HCT116 (cell line): ENCODE data around the gene C15orf40. TPM values are rescaled to one million over a fixed set of nuclear protein-coding genes. Genes with fewer than 3 reads are reported as not detected.

Source experiments
- ATAC-seq: fragments of 200-7000 bp; cut with Tn5 transposase; 2 replicates; pipeline ENCODE4 v1.9.1; 2020; ENCODE audit warnings: mild to moderate bottlenecking, moderate library complexity
- BruUV-seq: library from RNA; stranded (reverse); fragments of 400-500 nt; replicated peaks from 2 replicates; lab custom pipeline; 2021; lab: Mats Ljungman, UMichigan
- CTCF ChIA-PET: fragments of 300-600 bp; sonication (Branson Sonifier 250); formaldehyde crosslinking; loops from one replicate; lab custom pipeline; 2021; ENCODE audit warnings: antibody characterized with exemption; lab: Charles Lee
- POLR2A ChIA-PET: fragments of 300-600, 350-600 bp; sonication (Branson Sonifier 250); formaldehyde crosslinking; loops from one replicate; lab custom pipeline; 2021; ENCODE audit warnings: antibody characterized with exemption; lab: Charles Lee
- RAD21 ChIA-PET, 2 experiments: fragments of 300-600 bp; sonication (Branson Sonifier 250); formaldehyde crosslinking; loops; one replicate each; lab custom pipeline; 2023; ENCODE audit warnings: low total read pairs in 2 of 2; ENCODE audit not compliant: uncharacterized antibody in 2 of 2, unreplicated experiment in 2 of 2, low non-redundant PET in 1 of 2; lab: Charles Lee
- DNase-seq: peaks from one replicate; pipeline ENCODE4 v3.0.0-alpha.2; 2010; ENCODE audit warnings: low read depth, low spot score
- H2AFZ ChIP-seq: fragments of 200-600 bp; shearing (Covaris generic), sonication (generic); 2 replicates; pipeline ENCODE4 v1.6.1; 2017; ENCODE audit warnings: low read depth, mixed run types, mixed read lengths, antibody characterized with exemption, low read length; ENCODE audit not compliant: poor library complexity, severe bottlenecking
- H3K27ac ChIP-seq: 2 replicates; pipeline ENCODE4 v1.5.1; 2012; ENCODE audit warnings: low read depth, low read length
- H3K27me3 ChIP-seq: fragments of 200-600 bp; sonication (generic); 2 replicates; pipeline ENCODE4 v1.6.1; 2016; ENCODE audit warnings: mixed run types, low read length, mixed read lengths; ENCODE audit not compliant: insufficient read depth
- H3K36me3 ChIP-seq, 2 experiments: fragments of 200-500 bp in 1 of 2; fragments of 200-600 bp in 1 of 2; sonication (Bioruptor generic) in 1 of 2; sonication (generic) in 1 of 2; 2 replicates each; pipeline versions ENCODE4 v1.5.1 to v1.6.1; 2014 to 2016; ENCODE audit warnings: low read length in 2 of 2, inconsistent platforms in 1 of 2, mixed read lengths in 1 of 2, mixed run types in 1 of 2; ENCODE audit not compliant: insufficient read depth in 2 of 2, control insufficient read depth in 1 of 2
- H3K4me1 ChIP-seq, 2 experiments: fragments of 200-600 bp in 1 of 2; sonication (generic) in 1 of 2; 2 replicates each; pipeline versions ENCODE4 v1.5.1 to v1.6.1; 2012 to 2017; ENCODE audit warnings: low read length in 2 of 2, inconsistent platforms in 1 of 2, mild to moderate bottlenecking in 1 of 2, mixed read lengths in 1 of 2, mixed run types in 1 of 2, moderate library complexity in 1 of 2; ENCODE audit not compliant: insufficient read depth in 2 of 2, control insufficient read depth in 1 of 2
- H3K4me2 ChIP-seq: fragments of 200-600 bp; sonication (generic); 2 replicates; pipeline ENCODE4 v1.6.1; 2017; ENCODE audit warnings: mixed run types, low read length, mixed read lengths
- H3K4me3 ChIP-seq, 2 experiments: fragments of 200-600 bp in 1 of 2; sonication (generic) in 1 of 2; replicated peaks in 1 of 2; 2 replicates each; pipeline ENCODE4 v1.5.1; 2011 to 2016; ENCODE audit warnings: low read length in 2 of 2, control low read depth in 1 of 2, low read depth in 1 of 2, mild to moderate bottlenecking in 1 of 2, mixed read lengths in 1 of 2, mixed run types in 1 of 2
- H3K79me2 ChIP-seq: fragments of 200-600 bp; sonication (generic); 2 replicates; pipeline ENCODE4 v1.6.1; 2017; ENCODE audit warnings: mild to moderate bottlenecking, mixed run types, low read length, moderate library complexity, mixed read lengths; ENCODE audit not compliant: insufficient read depth
- H3K9ac ChIP-seq: fragments of 200-600 bp; sonication (generic); 2 replicates; pipeline ENCODE4 v1.6.1; 2016; ENCODE audit warnings: low read length, mixed read lengths
- H3K9me2 ChIP-seq: fragments of 200-600 bp; sonication (generic), shearing (Covaris generic); 2 replicates; pipeline ENCODE4 v1.6.1; 2017; ENCODE audit warnings: mixed run types, mild to moderate bottlenecking, moderate library complexity; ENCODE audit not compliant: insufficient read depth
- H3K9me3 ChIP-seq, 2 experiments: fragments of 200-500 bp in 1 of 2; fragments of 200-600 bp in 1 of 2; sonication (Bioruptor generic) in 1 of 2; sonication (generic) in 1 of 2; 2 replicates each; pipeline ENCODE4 v1.6.1; 2014 to 2017; ENCODE audit warnings: low read length in 2 of 2, mixed read lengths in 2 of 2, inconsistent platforms in 1 of 2, low read depth in 1 of 2, mild to moderate bottlenecking in 1 of 2, mixed run types in 1 of 2, moderate library complexity in 1 of 2; ENCODE audit not compliant: control insufficient read depth in 1 of 2, insufficient read depth in 1 of 2
- H4K20me1 ChIP-seq: fragments of 200-600 bp; sonication (generic), shearing (Covaris generic); 2 replicates; pipeline ENCODE4 v1.6.1; 2017; ENCODE audit warnings: mixed run types, mild to moderate bottlenecking, moderate library complexity; ENCODE audit not compliant: insufficient read depth
- CEBPB ChIP-seq: IDR thresholded peaks from 2 replicates; pipeline ENCODE4 v1.6.1; 2012; ENCODE audit warnings: low read depth
- CTCF ChIP-seq, 3 experiments: fragments of 200-600 bp in 1 of 3; sonication (generic) in 1 of 3; IDR thresholded peaks in 2 of 3; conservative IDR thresholded peaks in 1 of 3; 2 replicates each; pipeline ENCODE4 v1.5.1; 2012 to 2017; ENCODE audit warnings: low read depth in 2 of 3, low read length in 2 of 3, antibody characterized with exemption in 1 of 3, borderline replicate concordance in 1 of 3, control low read depth in 1 of 3, mild to moderate bottlenecking in 1 of 3, mixed read lengths in 1 of 3, mixed run types in 1 of 3, moderate library complexity in 1 of 3; ENCODE audit not compliant: insufficient read depth in 1 of 3
- EGR1 ChIP-seq: IDR thresholded peaks from 2 replicates; pipeline ENCODE4 v1.6.1; 2012; ENCODE audit warnings: low read depth
- ELF1 ChIP-seq: IDR thresholded peaks from 2 replicates; pipeline ENCODE4 v1.6.1; 2012; ENCODE audit warnings: low read depth, borderline replicate concordance
- EZH2 ChIP-seq: fragments of 200-600 bp; sonication (generic); IDR thresholded peaks from 2 replicates; pipeline ENCODE4 v1.6.1; 2017; ENCODE audit warnings: antibody characterized with exemption, mixed run types
- FOSL1 ChIP-seq: IDR thresholded peaks from 2 replicates; pipeline ENCODE4 v1.6.1; 2012; ENCODE audit warnings: low read depth
- JUND ChIP-seq: IDR thresholded peaks from 2 replicates; pipeline ENCODE4 v1.6.1; 2012
- MAX ChIP-seq: IDR thresholded peaks from 2 replicates; pipeline ENCODE4 v1.6.1; 2012
- POLR2AphosphoS5 ChIP-seq: IDR thresholded peaks from 2 replicates; pipeline ENCODE4 v1.6.1; 2011; ENCODE audit warnings: mild to moderate bottlenecking, low read depth, low read length, moderate library complexity
- RAD21 ChIP-seq: IDR thresholded peaks from 2 replicates; pipeline ENCODE4 v1.6.1; 2012; ENCODE audit warnings: low read depth, mild to moderate bottlenecking
- REST ChIP-seq: IDR thresholded peaks from 2 replicates; pipeline ENCODE4 v1.6.1; 2012; ENCODE audit warnings: low read depth
- SP1 ChIP-seq: IDR thresholded peaks from 2 replicates; pipeline ENCODE4 v1.6.1; 2012; ENCODE audit warnings: low read depth
- SRF ChIP-seq: IDR thresholded peaks from 2 replicates; pipeline ENCODE4 v1.6.1; 2012; ENCODE audit warnings: low read depth
- TCF7L2 ChIP-seq: IDR thresholded peaks from 2 replicates; pipeline ENCODE4 v1.7.0; 2011; ENCODE audit warnings: borderline replicate concordance, inconsistent platforms; ENCODE audit not compliant: insufficient read depth, insufficient read length; ENCODE audit errors: extremely low read depth
- YY1 ChIP-seq: IDR thresholded peaks from 2 replicates; pipeline ENCODE4 v1.6.1; 2011; ENCODE audit warnings: low read length, low read depth, moderate library complexity, mild to moderate bottlenecking; ENCODE audit not compliant: insufficient replicate concordance; ENCODE audit errors: extremely low read depth
- ZFX ChIP-seq: fragments of 450-650 bp; IDR thresholded peaks from 2 replicates; pipeline ENCODE4 v1.6.1; 2017
- ZNF274 ChIP-seq: fragments of 200-500 bp; sonication (Bioruptor generic); IDR thresholded peaks from 2 replicates; pipeline ENCODE4 v1.6.1; 2014; ENCODE audit warnings: mild to moderate bottlenecking, low read depth, low read length, inconsistent platforms
- intact Hi-C: fragments of 100-400 bp; cut with micrococcal nuclease; formaldehyde crosslinking; loops from 2 replicates; pipeline ENCODE4 v1.10.0; 2022
- total RNA-seq: library from RNA; stranded (reverse); gene quantifications from one replicate; pipeline ENCODE4 v1.2.1, GENCODE V29; 2021; ENCODE audit not compliant: unreplicated experiment

The C15orf40 gene
- total RNA-seq, 1 experiment from 2014 or later = 26.0 TPM

- Histone ChIP-seq H3K9me2 (no peaks in the 10 kb centered on the region), H3K36me3 (no peaks in the 10 kb centered on the region), H3K9me3 (no peaks in the 10 kb centered on the region), H3K79me2 (no peaks in the 10 kb centered on the region), H3K4me2 (no peak overlapping the region), H2AFZ (no peak overlapping the region), H3K27me3 (no peaks in the 10 kb centered on the region), H3K27ac (no peak overlapping the region), H4K20me1 (no peaks in the 10 kb centered on the region), H3K4me1 (no peaks in the 10 kb centered on the region), H3K9ac (no peak overlapping the region), H3K4me3 (no peak overlapping the region)
- POLR2A ChIA-PET = no interaction called here
- no TSS peak for BruUV-seq
- DNase-seq (no peak), ATAC-seq (no peak)
- RAD21 ChIA-PET = no interaction called here
- CTCF ChIA-PET = no interaction called here
- TF ChIP-seq YY1 (no peak), TCF7L2 (no peak), CEBPB (no peak), SRF (no peak), JUND (no peak), SP1 (no peak), FOSL1 (no peak), EZH2 (no peak), ZFX (no peak), ZNF274 (no peak), MAX (no peak), ELF1 (no peak), POLR2AphosphoS5 (no peak), REST (no peak), EGR1 (no peak), CTCF (IDR thresholded peaks at IDR 0.05 in 2 of 3, conservative IDR thresholded peaks at IDR 0.05 in 1 of 3; ENCODE audit: borderline replicate concordance in 1 of 3, insufficient read depth in 1 of 3, low read depth in 2 of 3, low read length in 2 of 3) (no peak), RAD21 (no peak)
- intact Hi-C loops = no loop called here
Observed at GRCh38 chr15:82978438-82978837, 33.0 kb downstream of the C15orf40 start.
